Measurements from ENCODE around the gene SGSM1.
"Not testable (repeated sequence)": the region's sequence is repeated elsewhere in the genome, so short reads cannot be mapped to it uniquely, and the experiment has no call there.

Gene SGSM1

DNA sequence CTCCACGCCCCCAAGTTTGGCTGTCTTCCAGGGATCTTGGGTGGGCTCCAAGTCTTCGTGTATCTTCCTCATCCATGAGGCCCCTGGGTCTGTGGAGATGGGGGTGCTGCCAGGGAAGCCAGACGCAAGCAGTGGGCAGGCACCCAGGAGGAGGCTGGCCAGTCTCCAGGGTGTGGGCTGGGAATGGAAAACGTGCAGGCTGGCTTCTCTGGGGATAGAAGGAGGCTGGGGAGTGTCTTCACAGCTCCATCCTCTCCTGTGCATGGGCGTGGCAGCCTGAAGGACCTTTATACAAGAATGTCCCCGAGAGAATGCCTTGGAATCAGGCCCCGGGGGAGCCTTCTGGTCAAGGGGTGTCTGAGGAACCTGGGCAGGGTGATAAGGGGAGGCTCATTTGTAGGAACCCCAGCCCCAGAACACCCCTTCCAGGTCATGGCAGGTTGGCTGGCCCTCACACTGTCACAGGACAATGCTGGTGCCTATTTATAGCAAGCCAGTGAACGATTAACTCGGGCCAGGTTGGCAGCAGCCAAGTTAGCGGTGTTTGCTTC is 14.0 kb downstream of the SGSM1 start:
- Mint-ChIP-seq H3K36me3 (no peaks in the 10 kb centered on the region), H3K9me3 (peaks cover 6% of the 10 kb centered on the region), H3K4me1 (no peaks in the 10 kb centered on the region), H3K27ac (no peak overlapping the region), H3K4me3 (no peak overlapping the region)
- DNase-seq (ENCODE audit: low spot score in 2 of 2) = no peak
- ATAC-seq = no peak

DNA sequence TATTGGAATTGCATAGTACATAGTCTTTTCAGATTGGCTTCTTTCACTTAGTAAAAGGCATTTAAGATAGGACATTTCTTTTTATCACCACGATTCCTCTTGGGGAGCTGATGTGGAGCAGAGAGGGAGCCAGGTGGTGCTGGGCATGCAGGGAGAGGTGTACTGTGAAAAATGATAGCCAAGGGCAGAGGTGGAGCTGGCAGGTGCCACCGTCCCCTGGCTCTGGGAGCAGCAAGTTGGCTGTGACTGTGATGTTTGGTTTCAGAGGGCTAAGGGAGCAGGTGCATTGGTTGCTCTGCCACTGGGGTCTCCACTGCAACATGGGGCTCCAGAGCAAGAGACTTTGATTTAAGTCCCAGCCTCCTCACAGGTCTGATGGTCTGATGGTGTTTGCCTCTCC is 16.5 kb downstream of the SGSM1 start:
- H3K27ac Mint-ChIP-seq = no peak overlapping the region
- no peak for ATAC-seq
- H3K9me3 Mint-ChIP-seq = no peaks in the 10 kb centered on the region
- DNase-seq (ENCODE audit: low spot score in 2 of 2) = no peak
- H3K4me1 Mint-ChIP-seq = no peaks in the 10 kb centered on the region
- no peaks in the 10 kb centered on the region for H3K36me3 Mint-ChIP-seq
- no peak overlapping the region for H3K4me3 Mint-ChIP-seq

GRCh38 chr22:24823787-24824186 is 17.8 kb downstream of the SGSM1 start:
- ATAC-seq = no peak
- no peak overlapping the region for H3K4me3 Mint-ChIP-seq
- H3K27ac Mint-ChIP-seq = no peak overlapping the region

GRCh38 chr22:24824250-24824649 is 18.2 kb downstream of the SGSM1 start:
- no peaks in the 10 kb centered on the region for H3K9me3 Mint-ChIP-seq
- no peaks in the 10 kb centered on the region for H3K36me3 Mint-ChIP-seq
- no peak for ATAC-seq
- H3K4me1 Mint-ChIP-seq = no peaks in the 10 kb centered on the region
- H3K4me3 Mint-ChIP-seq = no peak overlapping the region
- no peak for DNase-seq (ENCODE audit: low spot score in 2 of 2)
- H3K27ac Mint-ChIP-seq = no peak overlapping the region

More at GRCh38 chr22:24823787-24824186, 17.8 kb downstream of the SGSM1 start:
- Mint-ChIP-seq H3K36me3 (no peaks in the 10 kb centered on the region), H3K4me1 (no peaks in the 10 kb centered on the region), H3K9me3 (no peaks in the 10 kb centered on the region)
- DNase-seq (ENCODE audit: low spot score in 2 of 2) = no peak

GRCh38 chr22:24824915-24825314 is 18.9 kb downstream of the SGSM1 start:
- DNase-seq (ENCODE audit: low spot score in 2 of 2) = no peak
- no peak overlapping the region for H3K27ac Mint-ChIP-seq
- H3K4me3 Mint-ChIP-seq = no peak overlapping the region
- H3K36me3 Mint-ChIP-seq = no peaks in the 10 kb centered on the region
- no peaks in the 10 kb centered on the region for H3K9me3 Mint-ChIP-seq
- H3K4me1 Mint-ChIP-seq = no peaks in the 10 kb centered on the region
- ATAC-seq = no peak

DNA sequence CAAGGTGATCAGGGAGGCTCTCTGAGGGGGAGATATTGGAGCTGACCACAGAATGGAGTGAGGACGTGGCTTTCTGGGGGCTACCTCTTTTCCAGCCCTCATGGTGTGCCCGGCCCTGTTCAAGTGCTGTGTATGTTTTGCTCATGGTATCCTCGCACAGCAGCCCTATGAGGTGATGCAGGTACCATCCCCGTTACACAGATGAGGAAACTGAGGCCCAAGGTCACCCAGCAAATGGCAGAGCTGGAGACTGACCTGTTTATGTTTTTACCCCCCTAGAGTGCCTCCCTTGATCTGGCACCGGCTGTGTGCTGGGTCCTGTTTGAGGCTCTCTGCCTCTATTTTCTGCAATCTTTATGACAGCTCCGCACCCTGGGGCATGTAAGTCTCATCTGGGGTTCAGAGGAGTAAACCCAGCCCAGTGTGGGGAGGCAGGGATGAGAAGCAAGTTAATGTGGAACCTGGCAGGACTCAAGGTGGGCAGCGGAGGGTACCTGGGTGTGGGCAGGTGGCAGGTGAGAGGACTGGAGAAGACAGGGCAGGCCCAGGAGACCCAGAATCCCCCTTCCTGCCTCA is 20.8 kb downstream of the SGSM1 start:
- Mint-ChIP-seq H3K4me3 (no peak overlapping the region), H3K9me3 (no peaks in the 10 kb centered on the region), H3K36me3 (no peaks in the 10 kb centered on the region), H3K4me1 (peaks cover 5% of the 10 kb centered on the region), H3K27ac (no peak overlapping the region)
- DNase-seq (ENCODE audit: low spot score in 2 of 2) (no peak), ATAC-seq (no peak)

DNA sequence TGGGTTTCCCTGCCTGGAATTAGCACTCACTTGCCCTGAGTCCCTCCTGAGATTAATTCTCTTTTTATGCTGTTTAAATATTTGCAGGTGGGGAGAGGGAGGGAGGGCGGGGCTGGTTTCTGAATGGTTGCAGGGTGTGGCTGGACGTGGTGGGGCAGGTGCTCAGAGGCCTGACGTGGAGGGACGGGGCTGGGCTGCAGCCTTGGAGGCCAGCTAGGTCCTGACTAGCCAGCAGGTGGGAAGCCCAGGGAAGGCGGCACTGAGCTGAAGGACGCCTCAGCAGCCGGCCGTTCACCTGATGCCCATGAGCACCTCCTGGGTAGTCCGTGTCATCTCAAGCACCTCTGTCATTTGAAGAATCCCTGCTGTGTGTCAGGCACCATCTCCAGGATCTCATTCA is 21.3 kb downstream of the SGSM1 start:
- no peak overlapping the region for H3K4me3 Mint-ChIP-seq
- DNase-seq (ENCODE audit: low spot score in 2 of 2) (no peak), ATAC-seq (no peak)
- peaks cover 5% of the 10 kb centered on the region for H3K4me1 Mint-ChIP-seq
- no peaks in the 10 kb centered on the region for H3K9me3 Mint-ChIP-seq
- no peaks in the 10 kb centered on the region for H3K36me3 Mint-ChIP-seq
- H3K27ac Mint-ChIP-seq = no peak overlapping the region

- no peak for ATAC-seq
- peaks cover 5% of the 10 kb centered on the region for H3K36me3 Mint-ChIP-seq
- DNase-seq (ENCODE audit: low spot score in 2 of 2) = no peak
- H3K9me3 Mint-ChIP-seq = no peaks in the 10 kb centered on the region
- no peak overlapping the region for H3K4me3 Mint-ChIP-seq
- H3K4me1 Mint-ChIP-seq = peaks cover 9% of the 10 kb centered on the region
- H3K27ac Mint-ChIP-seq = no peak overlapping the region
Measured at GRCh38 chr22:24830205-24830979, 24.4 kb downstream of the SGSM1 start.

DNA sequence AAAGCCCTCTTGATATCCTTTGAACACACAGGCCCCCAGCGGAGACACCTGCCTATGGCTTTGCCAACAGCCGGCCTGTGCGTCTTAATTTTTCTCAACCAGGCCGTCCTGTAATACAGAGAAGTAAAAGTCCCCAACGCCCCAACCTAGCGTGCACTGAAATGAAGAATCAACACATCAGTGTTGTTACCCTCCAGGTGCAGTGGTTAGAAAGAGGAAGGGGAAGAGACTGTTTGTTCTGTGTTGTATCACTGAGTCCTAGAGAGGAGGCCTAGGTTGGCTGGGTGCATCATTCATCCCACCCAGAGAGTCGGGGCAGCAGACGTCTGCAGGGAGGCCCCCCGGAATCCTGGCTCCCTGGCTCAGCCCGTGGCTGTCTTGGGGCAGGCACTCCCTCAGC is 25.7 kb downstream of the SGSM1 start:
- ATAC-seq (no peak), DNase-seq (ENCODE audit: low spot score in 2 of 2) (no peak)
- H3K27ac Mint-ChIP-seq = no peak overlapping the region
- peaks cover 5% of the 10 kb centered on the region for H3K36me3 Mint-ChIP-seq
- no peaks in the 10 kb centered on the region for H3K9me3 Mint-ChIP-seq
- no peak overlapping the region for H3K4me3 Mint-ChIP-seq
- H3K4me1 Mint-ChIP-seq = peaks cover 16% of the 10 kb centered on the region

DNA sequence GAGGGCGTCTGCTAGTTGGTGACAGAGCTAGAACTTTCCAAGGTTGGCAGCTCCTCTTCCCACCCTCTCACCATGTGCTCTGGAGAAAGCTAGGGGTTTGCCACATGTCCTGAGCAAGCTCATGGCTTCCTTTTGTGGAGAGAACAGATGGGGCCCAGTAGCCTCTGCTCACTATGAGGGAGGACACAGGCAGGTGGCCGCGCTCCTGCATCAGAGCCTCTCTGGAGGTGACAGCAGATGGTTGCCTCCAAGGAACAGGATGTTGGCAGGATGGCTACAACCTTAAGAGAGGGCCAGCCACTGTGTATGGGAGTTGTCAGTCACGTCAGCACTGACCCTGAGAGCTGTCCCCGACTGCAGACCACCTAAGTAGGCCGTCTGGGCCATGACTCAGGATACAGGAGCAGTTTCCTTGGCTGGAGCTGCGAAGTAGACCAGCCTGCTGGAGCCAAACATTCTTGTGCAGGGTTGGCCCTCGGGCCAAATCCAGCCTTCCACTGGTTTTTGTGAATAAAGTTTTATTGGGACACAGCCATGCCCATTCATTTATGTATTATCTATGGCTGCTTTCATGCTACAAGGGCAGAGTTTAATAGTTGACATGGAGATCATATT is 28.0 kb downstream of the SGSM1 start:
- no peak for ATAC-seq
- Mint-ChIP-seq H3K36me3 (peaks cover 5% of the 10 kb centered on the region), H3K27ac (peak overlapping the region; percentile 36), H3K4me1 (peaks cover 21% of the 10 kb centered on the region), H3K9me3 (no peaks in the 10 kb centered on the region), H3K4me3 (no peak overlapping the region)
- no peak for DNase-seq (ENCODE audit: low spot score in 2 of 2)

- Mint-ChIP-seq H3K27ac (no peak overlapping the region), H3K9me3 (no peaks in the 10 kb centered on the region), H3K4me3 (no peak overlapping the region), H3K36me3 (peaks cover 5% of the 10 kb centered on the region), H3K4me1 (peaks cover 21% of the 10 kb centered on the region)
- no peak for ATAC-seq
- no peak for DNase-seq (ENCODE audit: low spot score in 2 of 2)
Measured at GRCh38 chr22:24834845-24835570, 29.0 kb downstream of the SGSM1 start.

- H3K36me3 Mint-ChIP-seq = peaks cover 5% of the 10 kb centered on the region
- no peak overlapping the region for H3K4me3 Mint-ChIP-seq
- no peaks in the 10 kb centered on the region for H3K9me3 Mint-ChIP-seq
- ATAC-seq (peak; percentile 54), DNase-seq (ENCODE audit: low spot score in 2 of 2) (no peak)
- no peak overlapping the region for H3K27ac Mint-ChIP-seq
- H3K4me1 Mint-ChIP-seq = peaks cover 16% of the 10 kb centered on the region
Measured at GRCh38 chr22:24836282-24836681, 30.3 kb downstream of the SGSM1 start.

DNA sequence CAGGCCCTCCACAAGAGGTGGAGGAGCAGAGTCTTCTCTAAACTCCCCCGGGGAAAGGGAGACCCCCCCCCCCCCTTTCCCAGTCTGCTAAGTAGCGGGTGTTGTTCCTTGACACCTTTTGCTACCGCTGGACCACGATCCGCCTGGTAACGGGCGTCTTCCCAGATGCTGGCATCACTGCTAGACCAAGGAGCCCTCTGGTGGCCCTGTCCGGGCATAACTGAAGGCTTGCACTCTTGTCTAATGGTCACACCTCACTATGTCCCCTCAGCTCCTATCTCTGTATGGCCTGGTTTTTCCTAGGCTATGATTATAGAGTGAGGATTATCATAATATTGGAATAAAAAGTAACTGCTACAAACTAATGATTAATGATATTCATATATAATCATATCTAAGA is 31.5 kb downstream of the SGSM1 start:
- not testable (repeated sequence) for ATAC-seq; H3K27ac Mint-ChIP-seq; H3K9me3 Mint-ChIP-seq; H3K36me3 Mint-ChIP-seq; DNase-seq (ENCODE audit: low spot score in 2 of 2); H3K4me3 Mint-ChIP-seq
- peaks cover 16% of the 10 kb centered on the region for H3K4me1 Mint-ChIP-seq

DNA sequence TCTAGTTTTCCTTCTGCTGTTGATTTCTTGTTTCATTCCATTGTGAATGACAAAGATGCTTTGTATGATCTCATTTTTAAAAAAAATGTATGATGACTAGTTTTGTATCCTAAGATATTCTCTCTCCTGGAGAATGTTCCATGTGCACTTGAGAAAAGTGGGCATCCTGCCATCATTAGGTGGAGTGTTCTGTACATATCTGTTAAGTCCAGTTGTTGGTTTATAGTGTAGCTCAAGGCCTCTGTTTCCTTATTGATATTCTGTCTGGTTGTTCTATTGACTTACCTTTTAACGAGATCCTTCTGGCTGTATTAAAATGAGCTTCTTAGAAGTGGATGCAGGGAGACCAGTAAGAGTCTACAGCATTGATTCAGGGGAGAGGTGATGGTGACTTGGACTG is 35.2 kb downstream of the SGSM1 start:
- no peaks in the 10 kb centered on the region for H3K9me3 Mint-ChIP-seq
- ATAC-seq = no peak
- H3K4me1 Mint-ChIP-seq = peaks cover 46% of the 10 kb centered on the region
- H3K4me3 Mint-ChIP-seq = no peak overlapping the region
- DNase-seq (ENCODE audit: low spot score in 2 of 2) = no peak
- no peaks in the 10 kb centered on the region for H3K36me3 Mint-ChIP-seq
- no peak overlapping the region for H3K27ac Mint-ChIP-seq

DNA sequence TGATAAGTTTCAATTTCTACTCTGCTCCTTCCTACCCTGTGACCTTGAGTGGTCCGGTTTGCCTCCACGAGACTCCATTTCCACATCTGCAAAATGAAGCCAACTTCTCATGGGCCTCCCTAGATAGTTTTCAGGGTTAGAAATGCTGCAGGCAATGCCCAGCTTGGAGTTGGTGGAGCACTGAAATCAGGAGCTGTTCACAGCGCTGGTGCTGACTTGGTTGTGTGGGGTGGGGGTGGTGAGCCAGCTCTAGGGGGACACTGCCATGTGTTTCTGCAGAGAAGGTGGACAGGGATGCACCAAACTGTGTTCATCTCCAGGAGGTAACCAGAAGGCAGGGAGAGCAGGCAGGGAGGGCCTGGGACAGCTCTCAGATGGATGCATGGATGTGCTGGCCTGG is 37.0 kb downstream of the SGSM1 start:
- Mint-ChIP-seq H3K36me3 (no peaks in the 10 kb centered on the region), H3K4me1 (peaks cover 37% of the 10 kb centered on the region), H3K9me3 (no peaks in the 10 kb centered on the region), H3K27ac (no peak overlapping the region), H3K4me3 (no peak overlapping the region)
- ATAC-seq (no peak), DNase-seq (ENCODE audit: low spot score in 2 of 2) (no peak)

Data from stimulated activated effector memory CD8-positive, alpha-beta T cell treated with anti-CD3 and anti-CD28 coated beads, Interleukin-12 subunit alpha, Interleukin-12 subunit beta, amount 100 ng/mL, for 72 hours (primary cell).